Limb (tissue), 2 donors: Measurements from ENCODE around the gene TIMM21.

Experiments used
- DNase-seq, 2 donors: peaks; one replicate each; pipeline ENCODE4 v3.0.0-alpha.2; 2016; ENCODE audit errors: extremely low spot score in 2 of 2

TIMM21 gene, protein sequence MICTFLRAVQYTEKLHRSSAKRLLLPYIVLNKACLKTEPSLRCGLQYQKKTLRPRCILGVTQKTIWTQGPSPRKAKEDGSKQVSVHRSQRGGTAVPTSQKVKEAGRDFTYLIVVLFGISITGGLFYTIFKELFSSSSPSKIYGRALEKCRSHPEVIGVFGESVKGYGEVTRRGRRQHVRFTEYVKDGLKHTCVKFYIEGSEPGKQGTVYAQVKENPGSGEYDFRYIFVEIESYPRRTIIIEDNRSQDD

GRCh38 chr18:74147779-74148542, at the start of gene TIMM21, which contains the start of gene FBXO15:
Gene TIMM21 (plus strand): TSS chr18:74148523. CDS start chr18:74148809, 286 bp downstream.
Gene FBXO15 (minus strand): TSS chr18:74147834. CDS start chr18:74147785, 49 bp downstream.
- DNase-seq, result peak; percentile 97 to 99

GRCh38 chr18:74108460-74108859, 39.9 kb upstream of the TIMM21 start:
- no peak for DNase-seq

DNA sequence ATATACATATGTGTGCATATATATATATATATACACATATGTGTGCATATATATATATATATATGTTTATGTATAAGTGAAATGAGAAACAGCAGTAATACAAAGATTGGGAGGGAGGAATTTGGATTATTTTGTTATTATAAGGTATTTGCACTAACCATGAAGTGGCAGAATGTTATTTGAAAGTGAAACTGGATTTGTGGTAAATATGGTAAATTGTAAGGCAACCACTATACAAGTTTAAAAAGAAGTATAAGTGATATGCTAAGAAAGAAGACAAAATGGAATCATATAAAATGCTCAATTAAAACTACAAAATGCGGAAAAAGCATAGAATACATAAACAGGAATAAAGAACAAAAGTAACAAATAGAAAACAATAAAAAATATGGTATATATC, 38.2 kb upstream of the TIMM21 start:
- no peak for DNase-seq

DNA sequence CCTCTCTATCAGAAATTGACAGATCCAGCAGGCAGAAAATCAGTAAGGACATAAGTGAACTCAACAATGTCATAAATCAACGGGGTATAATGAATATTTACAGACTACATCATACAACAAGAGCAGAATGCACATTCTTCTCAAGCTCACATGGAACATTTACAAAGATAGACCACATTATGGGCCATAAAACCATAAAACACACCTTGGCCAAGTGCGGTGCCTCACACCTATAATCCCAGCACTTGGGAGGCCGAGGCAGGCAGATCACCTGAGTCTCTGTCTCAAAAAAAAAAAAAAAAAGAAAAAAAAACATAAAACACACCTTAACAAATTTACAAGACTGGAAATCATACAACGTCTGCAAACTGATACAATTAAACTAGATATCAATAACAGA, 37.3 kb upstream of the TIMM21 start:
- no peak for DNase-seq

- no peak for DNase-seq
Observed at GRCh38 chr18:74113711-74114110, 34.6 kb upstream of the TIMM21 start.

GRCh38 chr18:74114116-74114515, 34.2 kb upstream of the TIMM21 start:
- no peak for DNase-seq

GRCh38 chr18:74115046-74115445, 33.3 kb upstream of the TIMM21 start:
- DNase-seq, result no peak

DNA sequence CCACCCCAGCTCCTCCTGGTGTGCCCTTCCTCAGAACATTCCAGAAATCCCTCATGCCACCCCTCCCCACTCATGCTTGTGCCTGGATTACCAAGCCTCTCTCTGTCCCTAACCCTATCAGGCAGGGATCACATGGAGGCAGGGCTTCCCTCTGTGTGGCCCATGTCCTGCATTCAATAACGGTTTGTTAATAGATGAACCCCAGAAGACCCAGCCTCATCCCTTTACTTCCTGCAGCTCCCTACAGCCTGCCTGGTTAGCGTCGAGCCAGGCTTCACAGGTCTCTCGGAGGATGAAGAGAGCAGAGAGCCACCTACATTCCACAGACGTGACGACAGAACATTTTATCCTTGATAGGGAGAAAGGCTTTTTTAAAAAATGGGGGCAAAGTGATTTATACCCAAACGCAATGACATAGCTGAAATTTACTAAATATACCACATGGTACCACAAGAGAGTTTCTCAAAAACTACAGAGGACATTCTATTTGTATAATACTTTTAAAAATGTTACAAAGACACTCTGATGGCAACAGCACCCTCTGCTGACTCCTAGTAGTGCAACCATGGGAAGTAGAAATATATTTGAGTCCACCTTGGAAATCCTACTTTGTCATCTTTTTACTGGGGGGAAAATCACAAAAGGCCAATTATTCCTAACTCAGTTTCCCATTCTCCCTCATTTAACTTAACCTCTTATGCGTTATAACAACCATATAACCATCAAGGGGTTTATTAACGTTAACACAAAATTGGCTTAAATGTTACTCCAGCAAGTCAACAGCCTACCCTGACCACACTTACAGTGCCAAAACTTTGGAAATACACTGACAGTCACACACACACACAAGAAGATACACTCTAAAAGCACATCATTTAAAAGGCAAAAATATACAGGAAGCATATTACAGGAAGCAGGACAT, 31.4 kb upstream of the TIMM21 start:
- peak in 1 of 2 donors; percentile 46 for DNase-seq

DNA sequence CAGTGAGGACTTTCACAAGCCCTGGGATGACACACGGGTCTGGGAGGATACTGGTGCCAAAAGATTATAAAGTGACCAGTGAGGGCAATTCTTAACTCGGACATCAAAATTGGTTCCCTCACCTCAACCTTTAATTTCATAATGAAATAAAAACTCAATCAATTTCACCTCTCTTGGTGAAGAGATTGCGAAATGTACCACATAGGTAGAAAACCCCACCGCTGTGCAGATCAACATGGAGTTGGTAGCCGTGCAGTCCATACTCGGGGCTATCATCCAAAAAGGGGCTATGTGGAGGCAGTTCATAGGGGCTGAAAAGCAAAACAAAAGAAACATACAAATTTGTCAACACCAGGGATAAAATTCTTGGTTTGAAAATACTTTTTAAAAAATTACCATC, 25.1 kb upstream of the TIMM21 start:
- DNase-seq, result no peak

- no peak for DNase-seq
Observed at GRCh38 chr18:74124642-74125041, 23.7 kb upstream of the TIMM21 start.

DNA sequence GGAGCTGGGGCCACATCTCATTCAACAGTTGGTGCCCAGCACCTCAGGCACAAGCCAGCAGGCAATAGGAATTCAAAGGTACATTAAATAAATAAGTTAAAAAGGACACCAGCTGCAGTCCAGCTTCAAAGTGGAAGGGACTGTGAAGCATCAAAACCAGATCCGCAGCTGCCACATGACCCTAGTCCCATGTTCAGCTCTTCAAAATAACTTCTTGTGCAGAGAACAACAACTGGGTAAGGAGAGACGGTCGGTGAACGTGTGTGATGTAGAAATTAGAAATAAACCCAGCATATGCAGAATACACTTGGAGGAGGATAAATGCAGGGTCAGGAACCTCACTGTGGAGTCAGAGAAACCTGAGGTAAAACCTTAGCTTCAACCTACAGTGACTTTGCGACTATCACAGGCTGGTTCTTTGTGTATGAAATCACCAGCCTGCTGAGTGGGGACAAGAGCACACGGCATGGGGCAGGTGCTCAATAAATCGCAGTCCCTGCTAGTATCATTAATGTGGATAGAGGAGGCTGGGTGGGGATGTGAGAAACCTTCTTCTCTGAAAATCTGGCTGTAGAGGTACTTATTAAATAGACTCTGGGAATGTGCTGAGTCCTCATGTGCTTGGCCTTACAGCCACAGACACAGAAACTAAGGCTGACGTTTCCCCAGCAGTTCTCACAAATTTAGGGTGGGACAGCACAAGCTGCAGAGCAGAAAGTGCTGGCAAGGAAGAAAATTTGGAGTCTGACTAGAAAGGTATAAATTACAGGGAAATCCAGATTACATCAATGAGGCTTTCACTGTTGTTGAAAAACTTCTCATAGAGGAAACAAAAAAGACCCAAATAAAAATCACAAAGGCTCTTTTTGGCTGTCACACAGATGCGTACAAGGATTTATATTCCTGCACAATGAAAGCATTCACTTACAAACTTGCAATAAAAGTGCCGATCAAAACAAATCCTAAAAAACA, 21.4 kb upstream of the TIMM21 start:
- DNase-seq, result no peak

- DNase-seq, result no peak
Observed at GRCh38 chr18:74128159-74128558, 20.2 kb upstream of the TIMM21 start.

DNA sequence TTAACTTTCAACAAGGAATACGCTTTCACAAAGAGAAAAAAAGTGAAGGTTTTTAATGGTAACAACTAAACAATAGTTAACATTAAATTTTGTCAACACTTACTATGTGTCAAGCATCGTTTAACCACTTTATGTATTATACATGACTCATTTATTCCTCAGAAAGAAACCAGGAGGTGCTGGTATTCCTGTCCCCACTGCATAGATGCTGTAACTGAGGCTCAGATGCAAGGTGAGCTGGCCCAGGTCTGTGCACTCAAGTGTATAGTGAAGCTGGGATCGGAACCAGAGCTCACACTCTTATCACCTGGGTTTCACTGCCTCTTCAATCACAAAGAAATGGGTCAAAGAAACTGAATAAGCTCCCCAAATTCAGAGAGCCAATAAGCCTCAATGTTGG, 17.2 kb upstream of the TIMM21 start:
- DNase-seq, result no peak

GRCh38 chr18:74132201-74132600, 16.1 kb upstream of the TIMM21 start:
- DNase-seq, result no peak

DNA sequence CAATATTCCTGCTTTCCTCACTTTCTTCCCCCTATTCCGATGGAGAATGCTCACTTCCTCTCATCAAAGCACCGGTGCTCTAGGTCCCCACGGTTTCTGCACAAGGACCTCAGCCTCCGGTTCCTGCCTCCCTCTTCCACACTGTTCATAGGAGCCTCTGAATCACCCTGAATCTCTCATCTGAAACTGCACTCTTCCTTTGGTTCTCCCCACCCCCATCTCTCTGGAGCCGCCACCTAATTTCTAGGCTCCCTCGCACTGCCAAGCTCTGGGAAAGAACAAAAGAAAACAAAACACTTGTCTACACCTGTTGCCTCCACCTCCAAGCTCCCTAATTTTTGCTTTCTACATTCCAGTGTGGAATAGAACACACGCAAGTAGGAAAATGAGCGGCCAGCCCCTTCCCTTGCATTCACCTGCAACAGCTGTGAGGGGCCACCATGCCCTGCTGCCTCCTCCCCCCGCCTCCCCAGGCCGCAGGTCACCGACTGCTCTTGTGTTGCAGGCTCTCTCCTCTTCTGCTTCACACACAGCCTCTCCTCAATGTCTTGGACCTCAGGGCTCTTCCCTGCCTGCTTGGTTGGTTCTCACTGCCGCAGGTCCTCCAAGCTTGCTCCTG, 10.3 kb upstream of the TIMM21 start:
- DNase-seq, result no peak

DNA sequence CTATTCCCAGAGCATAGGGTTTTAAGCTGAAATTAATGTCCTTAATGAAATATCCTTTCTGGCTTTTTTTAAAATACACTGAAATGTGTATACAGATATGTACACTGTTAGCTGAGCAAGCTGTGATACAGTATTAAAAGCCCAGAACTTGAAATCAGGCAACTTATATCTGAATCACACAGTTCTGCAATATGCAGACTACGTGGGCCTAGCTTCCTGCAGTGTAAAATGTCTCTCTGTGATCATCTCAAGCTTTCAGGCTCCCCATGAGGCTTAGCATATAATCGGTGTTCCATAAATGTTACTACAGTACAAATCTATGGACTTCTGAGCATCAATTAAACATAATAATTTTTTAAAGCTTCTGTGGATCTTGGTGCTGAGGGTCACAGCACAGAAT, 8.9 kb upstream of the TIMM21 start:
- no peak for DNase-seq

DNA sequence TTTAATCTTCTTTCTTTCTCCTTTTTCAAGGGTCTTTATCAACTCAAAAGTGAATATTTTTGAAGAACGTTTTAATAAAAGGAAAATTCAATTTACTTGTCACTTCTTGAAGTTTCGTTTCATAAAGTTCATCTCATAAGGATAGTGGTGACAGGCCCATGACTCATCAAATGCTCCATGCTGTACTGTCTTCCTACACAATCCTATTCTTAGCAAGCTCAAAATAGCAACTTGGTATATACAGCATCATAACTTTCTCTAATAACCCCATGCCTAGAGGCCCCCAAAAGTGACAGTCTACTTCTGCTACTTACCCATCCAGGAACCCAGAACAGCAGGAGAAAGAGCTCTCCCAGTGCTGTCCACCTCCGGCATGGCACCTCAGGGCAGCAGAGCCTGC, 8.4 kb upstream of the TIMM21 start:
- DNase-seq, result no peak

GRCh38 chr18:74140582-74140981, 7.7 kb upstream of the TIMM21 start:
- no peak for DNase-seq

DNA sequence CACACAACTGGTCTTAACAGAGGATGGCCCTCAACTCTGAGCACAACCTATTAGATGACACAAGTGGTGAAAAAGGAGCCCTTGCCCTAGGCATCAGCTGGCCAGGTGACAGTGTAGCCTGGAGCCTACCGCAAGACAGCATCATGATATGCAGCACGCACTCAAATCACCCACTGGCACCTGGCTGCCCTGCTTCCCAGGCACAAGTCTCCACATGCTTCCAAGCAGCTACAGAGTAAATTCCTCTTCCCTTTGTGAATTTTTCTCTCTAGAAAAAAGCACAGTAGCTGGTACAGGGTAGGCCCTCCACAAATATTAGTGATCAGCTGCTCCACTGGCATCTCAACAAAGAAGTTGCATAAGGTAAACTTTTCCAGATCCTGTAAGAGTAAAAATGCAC, 6.7 kb upstream of the TIMM21 start:
- DNase-seq, result no peak

DNA sequence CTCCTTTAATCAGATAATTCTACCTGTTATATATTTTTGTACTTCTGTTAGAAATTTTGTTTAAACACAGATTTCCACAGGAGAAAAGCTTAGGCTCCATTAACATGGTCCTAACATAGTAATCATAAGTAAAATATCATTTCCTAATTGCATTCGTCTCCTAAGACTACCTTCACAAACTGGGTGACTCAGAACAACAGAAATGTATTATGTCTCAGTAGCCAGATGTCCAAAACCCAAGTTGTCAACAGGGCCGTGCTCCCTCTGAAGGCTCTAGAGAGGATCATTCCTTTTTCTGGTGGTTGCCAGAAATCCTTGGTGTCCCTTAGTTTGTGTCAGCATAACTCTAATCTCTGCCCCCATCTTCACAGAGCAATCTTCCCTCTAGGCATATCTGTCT, 6.1 kb upstream of the TIMM21 start:
- DNase-seq, result no peak
